ENCODE measurements around the gene SLC17A7. TPM values are rescaled to one million over a fixed set of nuclear protein-coding genes. Genes with fewer than 3 reads are reported as not detected.

SLC17A7 gene
- total and polyA plus RNA-seq, 2 of the 13 experiments (the other 11 are each of a cell fraction or from before 2014, with no cell fraction given), result 0.32 TPM; not detected in 1

GRCh38 chr19:49487277-49488045 is 46.1 kb upstream of the SLC17A7 start, which contains the start of gene RPL13A (continued):
- TF ChIP-seq AHDC1 (CRISPR knock-in tag; IDR thresholded peaks at IDR 0.05; ENCODE audit: borderline replicate concordance) (0 out of 2 replicates have a peak, but pooled peaks have one; percentile 26), FOXA1 (IDR thresholded peaks at IDR 0.05) (no peak), FOXA1 (CRISPR knock-in tag; IDR thresholded peaks at IDR 0.05) (0 out of 2 replicates have a peak, but pooled peaks have one; percentile 14), CCAR2 (optimal IDR thresholded peaks at IDR 0.05; ENCODE audit: low read depth, low read length) (no peak), GABPA (IDR thresholded peaks at IDR 0.05; ENCODE audit: low read depth, low read length) (peak; percentile 70), GABPA (CRISPR knock-in tag; IDR thresholded peaks at IDR 0.05; ENCODE audit: low read depth) (peak; percentile 94), ZNF580 (CRISPR knock-in tag; IDR thresholded peaks at IDR 0.05; ENCODE audit: borderline replicate concordance, low read depth) (peak; percentile 83; the same call in 1 of the 2 replicates), ZHX1 (CRISPR knock-in tag; IDR thresholded peaks at IDR 0.05; ENCODE audit: low read depth) (peak; percentile 93), PHF5A (CRISPR knock-in tag; IDR thresholded peaks at IDR 0.05; ENCODE audit: low read depth, unreplicated experiment) (peak; percentile 74), CREM (IDR thresholded peaks at IDR 0.05) (peak; percentile 97), CREM (CRISPR knock-in tag; IDR thresholded peaks at IDR 0.05) (peak; percentile 21; the same call in 1 of the 2 replicates), ZNF724P (CRISPR knock-in tag; IDR thresholded peaks at IDR 0.05; ENCODE audit: borderline replicate concordance) (0 out of 2 replicates have a peak, but pooled peaks have one; percentile 82), USF2 (IDR thresholded peaks at IDR 0.05; ENCODE audit: low read depth, low read length) (peak; percentile 95), USF2 (CRISPR knock-in tag; IDR thresholded peaks at IDR 0.05; ENCODE audit: borderline replicate concordance) (peak; percentile 98; the same call in 1 of the 2 replicates), ZNF567 (CRISPR knock-in tag; IDR thresholded peaks at IDR 0.05; ENCODE audit: borderline replicate concordance) (0 out of 2 replicates have a peak, but pooled peaks have one; percentile 46), U2AF2 (IDR thresholded peaks at IDR 0.05; ENCODE audit: low read depth, low read length) (peak; percentile 50; the same call in 1 of the 2 replicates), AGO1 (IDR thresholded peaks at IDR 0.05; ENCODE audit: low read depth, low read length, poor library complexity, severe bottlenecking) (peak; percentile 81), KAT8 (CRISPR knock-in tag; IDR thresholded peaks at IDR 0.05) (peak; percentile 92)
